Measurements from ENCODE around the gene SASH3.
"Not testable (repeated sequence)": the region's sequence is repeated elsewhere in the genome, so short reads cannot be mapped to it uniquely, and the experiment has no call there.

The SASH3 gene

DNA sequence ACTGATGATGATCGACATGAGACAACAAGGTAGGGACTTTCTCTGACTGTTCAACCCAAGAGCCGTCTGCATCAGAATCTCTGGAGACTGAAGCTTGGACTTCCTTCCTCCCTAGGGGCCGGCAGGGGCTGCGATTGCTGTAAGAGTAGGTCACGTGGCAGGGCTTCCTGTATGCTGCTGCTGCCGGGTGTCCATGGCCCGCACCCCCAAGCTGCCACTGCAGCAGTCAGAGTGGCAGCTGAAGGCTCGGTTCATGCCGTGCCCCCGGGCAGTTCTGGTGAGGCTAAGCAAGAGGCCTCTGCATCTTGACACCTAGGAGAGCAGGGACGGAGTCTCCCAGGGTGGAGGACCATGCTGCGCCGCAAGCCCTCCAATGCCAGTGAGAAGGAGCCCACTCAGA, at the start of gene SASH3:
TSS of gene SASH3 (plus strand) at position 203 of the 400 bp plus-strand sequence. CDS start at position 352, 149 bp downstream.
- no peak for DNase-seq

DNA sequence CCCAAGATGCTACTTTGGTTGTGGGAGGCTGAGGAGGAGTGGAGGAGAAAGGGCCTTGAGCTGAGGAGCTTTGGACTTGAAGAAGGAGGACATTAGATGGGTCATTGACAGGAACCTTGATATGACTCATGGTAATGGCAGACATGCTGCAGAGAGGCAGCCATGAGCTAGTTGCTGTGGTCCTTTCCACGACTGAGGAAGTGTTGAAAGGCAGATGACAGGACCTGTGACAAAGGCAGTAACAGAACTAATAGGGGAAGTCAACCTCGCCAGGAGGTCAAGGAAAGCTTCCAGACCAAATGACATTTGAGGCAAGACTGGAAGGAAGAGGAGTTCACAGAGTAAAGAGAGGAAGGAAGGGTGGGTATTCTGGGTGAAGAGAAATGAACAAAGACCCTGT, 48.5 kb upstream of the SASH3 start:
- no peak for DNase-seq

DNA sequence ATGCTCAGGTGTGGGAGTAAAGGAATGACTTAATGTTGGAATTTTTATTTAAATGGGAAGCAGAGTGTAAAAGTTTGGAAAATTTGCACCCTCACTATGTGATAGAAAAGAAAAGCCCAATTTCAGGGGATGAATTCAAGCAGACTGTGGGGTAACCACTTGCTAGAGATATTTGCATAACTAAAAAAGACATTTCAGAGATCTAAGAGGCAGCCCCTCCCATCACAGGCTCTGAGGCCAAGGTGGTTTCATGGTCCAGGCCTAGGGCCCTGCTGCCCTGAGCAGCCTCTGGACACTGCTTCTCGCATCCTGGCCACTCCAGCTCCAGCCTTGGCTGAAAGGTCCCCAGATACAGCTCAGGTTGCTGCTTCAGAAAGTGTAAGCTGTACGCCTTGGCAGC, 46.9 kb upstream of the SASH3 start:
- DNase-seq: no peak

DNA sequence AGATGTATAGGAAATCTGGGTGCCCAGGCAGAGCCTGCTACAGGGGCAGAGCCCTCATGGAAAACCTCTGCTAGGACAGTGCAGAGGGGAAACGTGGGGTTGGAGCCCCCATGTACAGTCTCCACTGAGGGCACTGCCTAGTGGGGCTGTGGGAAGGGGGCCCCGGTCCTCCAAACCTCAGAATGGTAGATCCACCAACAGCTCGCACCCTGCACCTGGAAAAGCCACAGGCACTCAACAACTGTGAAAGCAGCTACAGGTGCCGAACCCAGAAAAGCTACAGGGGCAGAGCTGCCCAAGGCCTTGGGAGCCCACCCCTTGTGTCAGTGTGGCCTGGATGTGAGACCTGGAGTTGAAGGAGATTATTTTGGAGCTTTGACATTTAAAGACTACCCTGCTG, 46.4 kb upstream of the SASH3 start:
- DNase-seq: no peak

DNA sequence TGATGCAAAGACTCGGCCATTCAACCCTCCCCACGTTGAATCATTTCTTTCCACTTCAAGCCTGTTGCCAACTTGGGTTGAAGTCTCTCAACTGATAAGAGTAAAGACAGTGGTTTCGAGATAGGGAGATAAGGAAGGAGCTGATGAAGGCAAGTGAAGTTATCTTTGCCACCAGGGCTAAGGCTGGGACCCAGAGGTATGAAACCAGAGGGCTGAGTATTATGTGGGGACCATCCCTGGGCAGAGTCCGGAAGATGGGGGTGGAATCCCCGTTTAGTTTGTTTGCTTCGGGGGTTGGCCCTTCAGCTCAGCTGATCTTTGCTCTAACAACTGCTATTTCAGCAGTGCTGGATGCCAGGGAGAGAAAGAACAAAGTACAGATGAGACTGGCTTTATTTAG, 43.3 kb upstream of the SASH3 start:
- no peak for DNase-seq

DNA sequence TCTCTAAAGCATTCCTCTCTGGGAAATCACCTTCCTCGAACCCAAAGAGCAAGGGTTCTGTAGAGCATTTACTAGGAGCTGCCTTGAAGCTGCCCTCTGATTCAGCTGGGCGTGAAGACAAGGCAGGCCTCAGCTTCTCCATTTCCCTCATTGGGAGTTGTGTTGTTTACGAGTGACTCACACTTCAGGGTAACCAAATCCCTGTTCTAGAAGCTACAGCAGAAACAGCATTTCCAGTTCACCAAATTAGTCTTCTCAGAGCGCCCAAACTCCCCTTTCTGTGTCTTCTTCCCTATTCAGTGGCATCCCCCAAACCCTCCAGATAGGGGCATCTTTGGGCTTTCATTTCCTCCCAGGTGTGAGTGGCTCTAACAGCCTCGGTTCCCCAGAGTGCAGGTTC, 41.8 kb upstream of the SASH3 start:
- DNase-seq: no peak

DNA sequence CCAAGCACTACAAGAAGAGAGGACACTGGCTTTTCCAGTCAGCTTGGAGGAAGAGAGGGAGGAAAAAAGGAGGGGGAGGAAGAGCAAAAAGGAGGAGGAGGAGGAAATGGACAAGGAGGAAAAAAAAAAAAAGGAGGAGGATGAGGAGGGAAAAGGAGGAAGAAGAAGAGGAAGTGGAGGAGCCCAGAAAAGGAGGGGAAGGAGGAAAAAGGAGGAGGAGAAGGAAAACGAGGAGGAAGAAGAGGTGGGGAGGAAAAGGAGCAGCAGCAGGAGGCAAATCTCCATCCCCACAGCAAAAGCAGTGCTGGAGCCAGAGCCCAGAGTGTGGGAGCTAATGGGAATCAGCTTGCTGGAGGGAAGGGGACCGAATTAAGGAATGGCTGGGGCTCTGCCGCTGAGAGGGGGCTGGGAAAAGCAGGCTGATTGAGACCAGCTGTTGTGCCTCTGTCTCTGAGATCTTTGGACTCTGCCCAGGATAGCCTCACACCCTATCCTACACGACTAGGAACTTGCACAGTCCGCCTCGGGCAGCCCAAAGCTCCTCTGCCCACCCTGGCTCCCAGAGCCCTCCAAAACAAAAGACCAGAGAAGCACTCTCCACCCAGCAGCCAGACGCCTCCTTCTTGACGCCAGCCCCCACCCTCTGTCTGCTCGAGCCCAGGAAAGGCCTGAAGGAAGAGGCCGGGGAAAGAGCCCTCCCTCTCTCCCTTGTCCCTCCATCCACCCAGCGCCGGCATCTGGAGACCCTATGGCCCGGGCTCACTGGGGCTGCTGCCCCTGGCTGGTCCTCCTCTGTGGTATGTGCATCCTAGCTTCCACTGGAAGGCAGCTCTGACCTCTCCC, 41.1 kb upstream of the SASH3 start, which contains the start of gene XPNPEP2:
TSS of gene XPNPEP2 (plus strand) at position 514 of the 843 bp plus-strand sequence. CDS start at position 749, 235 bp downstream.
- no peak for DNase-seq

DNA sequence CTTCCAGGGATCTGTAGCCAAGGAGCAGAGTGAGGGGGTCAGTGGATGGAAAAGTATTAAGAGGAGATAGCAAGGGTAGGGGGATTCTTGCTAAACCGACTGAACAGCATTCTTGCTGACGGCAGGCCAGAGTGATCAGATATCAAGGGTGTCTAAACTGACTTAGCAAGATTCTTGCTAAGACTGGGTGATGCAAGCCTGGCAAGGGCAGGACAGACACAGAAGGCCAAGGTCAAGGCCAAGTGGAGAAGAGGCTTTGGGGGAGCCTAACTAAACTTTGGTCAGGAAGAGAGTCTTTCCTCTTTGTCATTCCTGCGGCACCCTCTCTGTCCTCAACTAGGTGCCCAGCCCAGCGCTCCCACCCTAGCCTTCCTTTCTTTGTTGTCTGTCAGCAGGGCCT, 40.2 kb upstream of the SASH3 start:
- DNase-seq: no peak

DNA sequence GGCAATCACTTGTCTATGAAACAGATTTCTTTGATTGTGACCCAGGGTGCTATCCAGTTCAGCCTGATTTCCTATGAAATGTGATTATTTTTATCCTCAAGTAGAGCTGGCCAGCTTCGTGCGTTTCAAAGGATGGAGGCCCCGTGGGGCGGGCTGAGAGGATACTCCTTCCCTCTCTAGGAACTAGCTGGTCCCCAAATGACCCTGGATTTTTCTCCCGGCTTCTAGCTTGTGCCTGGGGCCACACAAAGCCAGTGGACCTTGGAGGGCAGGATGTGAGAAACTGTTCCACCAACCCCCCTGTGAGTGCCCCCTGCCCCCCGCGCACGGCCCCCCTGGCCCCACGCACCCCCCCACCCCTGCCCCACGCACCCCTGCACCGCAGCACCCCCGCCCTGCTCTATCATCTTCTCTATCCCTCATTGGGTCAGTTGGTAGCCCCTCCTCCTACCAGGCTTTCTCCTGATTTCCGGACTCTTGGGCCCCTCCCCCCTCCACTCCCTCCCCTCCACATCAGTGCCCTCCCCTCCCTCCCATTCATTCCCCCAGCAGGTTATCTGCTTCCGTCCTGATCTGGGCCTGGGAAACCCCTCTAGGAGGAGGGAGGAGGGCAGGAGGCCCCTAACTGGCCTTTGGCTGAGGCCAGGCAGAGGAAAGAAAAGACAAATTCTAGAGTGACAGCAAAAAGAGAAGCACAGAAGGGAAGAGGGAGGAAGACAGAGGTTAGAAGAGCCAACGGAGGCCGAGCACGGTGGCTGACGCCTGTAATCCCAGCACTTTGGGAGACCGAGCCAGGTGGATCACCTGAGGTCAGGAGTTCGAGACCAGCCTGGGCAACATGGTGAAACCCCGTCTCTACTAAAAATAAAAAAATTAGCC, 37.6 kb upstream of the SASH3 start:
- no peak for DNase-seq

DNA sequence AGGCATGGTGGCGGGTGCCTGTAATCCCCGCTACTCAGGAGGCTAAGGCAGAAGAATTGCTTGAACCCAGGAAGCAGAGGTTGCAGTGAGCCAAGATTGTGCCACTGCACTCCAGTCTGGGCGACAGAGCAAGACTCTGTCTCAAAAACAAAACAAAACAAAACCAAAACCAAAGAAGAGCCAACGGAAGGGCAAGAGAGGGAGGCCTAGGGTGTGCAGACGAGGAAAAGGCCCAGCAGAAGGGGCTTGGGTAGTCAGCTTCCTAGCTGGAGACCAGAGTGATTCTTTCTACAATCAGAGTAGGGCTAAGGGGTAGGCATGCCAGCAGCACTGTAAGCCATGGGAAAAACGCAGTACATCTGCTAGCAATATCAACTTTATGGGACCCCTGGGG, 37.0 kb upstream of the SASH3 start:
- DNase-seq: not testable (repeated sequence)

DNA sequence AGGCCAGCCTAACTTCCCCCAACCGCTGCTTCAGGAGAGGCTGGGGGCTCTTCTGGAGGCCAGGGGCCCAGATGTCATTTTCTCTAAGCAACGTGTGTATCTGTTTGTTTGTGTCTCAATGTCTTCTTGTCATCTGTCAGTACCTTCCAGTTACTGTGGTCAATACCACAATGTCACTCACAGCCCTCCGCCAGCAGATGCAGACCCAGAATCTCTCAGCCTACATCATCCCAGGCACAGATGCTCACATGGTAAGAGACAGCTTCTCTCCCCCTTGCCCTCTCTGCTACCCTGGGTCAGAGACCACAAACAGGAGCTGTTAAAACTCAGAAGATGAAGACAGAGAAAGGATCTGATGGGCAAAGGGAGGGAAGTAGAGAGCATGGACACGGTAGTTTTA, 35.9 kb upstream of the SASH3 start:
- no peak for DNase-seq

DNA sequence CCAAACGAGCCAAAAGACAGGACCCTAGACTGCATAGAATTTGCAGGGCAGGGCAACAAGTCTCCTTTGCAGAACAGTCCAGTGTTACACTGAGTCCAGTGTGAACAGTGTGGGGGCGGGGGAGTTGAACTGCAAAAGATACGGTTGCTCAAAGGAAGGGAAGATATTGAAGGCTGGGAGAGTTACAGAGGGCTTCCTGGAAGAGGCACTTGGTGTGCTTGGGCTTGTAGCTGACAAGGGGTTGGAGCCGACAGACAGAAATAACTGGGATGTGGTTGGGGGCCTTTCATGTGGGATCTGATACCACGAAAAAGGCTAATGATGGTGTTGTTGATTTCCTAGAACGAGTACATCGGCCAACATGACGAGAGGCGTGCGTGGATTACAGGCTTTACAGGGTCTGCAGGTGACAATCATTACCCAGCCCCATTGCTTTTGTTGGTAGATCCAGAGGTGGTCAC, 34.9 kb upstream of the SASH3 start:
- no peak for DNase-seq

DNA sequence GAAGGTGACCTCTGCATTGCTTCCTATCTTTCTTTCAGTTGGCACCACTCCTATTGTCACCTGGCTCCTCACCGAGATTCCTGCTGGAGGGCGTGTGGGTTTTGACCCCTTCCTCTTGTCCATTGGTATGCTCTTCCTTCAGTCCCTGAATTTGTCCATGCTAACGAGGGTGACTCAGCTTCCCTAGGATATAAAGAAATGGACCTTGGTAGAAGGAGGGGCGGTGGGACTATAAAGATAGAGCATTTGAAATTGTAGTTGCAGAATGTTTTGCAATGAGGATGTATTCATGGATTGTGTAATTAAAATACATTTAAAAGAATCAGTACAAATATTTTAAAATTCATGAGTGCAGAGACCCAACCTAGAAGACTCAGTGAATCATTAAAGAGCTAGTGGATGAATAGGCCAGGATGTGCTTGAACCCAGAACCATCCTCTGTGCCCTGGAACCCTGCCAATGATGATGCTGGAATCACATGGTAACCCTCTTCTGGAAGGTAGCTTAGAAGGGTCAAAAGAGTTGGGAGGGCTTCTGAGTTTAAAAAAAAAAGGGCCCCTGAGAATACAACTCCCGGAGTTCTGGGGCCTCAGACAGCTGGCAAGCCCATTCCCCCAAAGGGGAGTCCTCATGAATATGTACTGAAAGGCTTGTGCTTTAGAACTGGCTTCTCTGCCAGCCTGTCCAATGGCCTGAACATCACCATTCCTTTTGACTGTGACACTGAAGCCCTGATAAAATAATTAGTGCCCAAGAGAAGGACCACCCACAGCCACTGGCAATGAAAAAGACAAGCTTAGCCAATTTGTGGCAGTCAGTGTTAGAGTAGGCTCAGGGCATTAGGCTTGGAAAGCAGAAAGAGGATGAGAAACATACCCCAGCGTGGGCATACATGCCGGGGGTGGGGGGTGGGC, 32.9 kb upstream of the SASH3 start:
- DNase-seq: no peak

DNA sequence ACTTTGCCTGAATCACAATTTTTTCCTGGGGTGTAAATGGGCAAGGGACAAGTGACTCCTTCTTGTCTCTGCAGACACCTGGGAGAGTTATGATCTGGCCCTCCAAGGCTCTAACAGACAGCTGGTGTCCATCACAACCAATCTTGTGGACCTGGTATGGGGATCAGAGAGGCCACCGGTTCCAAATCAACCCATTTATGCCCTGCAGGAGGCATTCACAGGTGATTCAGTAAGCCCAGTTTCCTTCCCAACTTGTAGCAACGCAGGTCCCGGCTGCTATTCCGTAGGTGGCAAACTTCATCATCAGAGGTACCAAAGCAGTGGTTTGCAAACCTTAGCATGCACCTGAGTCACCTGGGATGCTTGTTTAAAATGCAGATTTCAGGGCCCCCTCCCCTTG, 32.2 kb upstream of the SASH3 start:
- DNase-seq: no peak

DNA sequence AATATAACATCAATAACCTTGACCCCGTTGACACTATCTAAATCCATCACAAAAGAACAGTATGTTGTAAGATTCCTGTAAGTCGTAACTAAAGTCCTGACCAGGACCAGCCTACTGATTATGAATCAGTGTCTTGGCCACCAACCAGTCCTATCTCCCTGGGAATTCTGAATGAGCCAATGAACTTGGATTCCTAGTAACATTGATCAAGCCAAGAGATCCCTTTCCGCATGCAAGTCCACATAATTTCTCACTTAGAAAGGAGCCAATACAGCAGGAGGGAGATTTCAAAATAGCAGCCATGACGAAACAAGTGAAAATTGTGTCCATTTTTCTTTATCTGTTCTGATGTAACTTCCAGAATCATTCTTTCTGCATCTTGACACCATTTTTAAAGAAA, 31.4 kb upstream of the SASH3 start:
- DNase-seq: no peak

DNA sequence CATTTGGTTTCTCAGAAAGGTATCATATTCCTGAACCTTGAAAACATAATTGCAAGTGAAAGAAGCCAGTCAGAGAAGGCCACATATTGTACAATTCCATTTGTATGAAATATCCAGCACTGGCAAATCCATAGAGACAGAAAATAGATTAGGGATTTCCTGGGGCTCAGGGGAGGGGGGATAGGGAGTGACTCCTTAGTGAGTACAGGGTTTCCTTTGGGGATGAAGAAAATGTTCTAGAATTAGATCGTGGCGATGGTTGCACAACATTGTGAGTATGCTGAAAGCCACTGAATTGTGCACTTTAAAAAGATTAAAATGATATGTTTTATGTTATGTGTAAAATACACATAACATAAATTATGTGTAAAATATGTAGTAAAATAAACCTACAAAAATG, 30.7 kb upstream of the SASH3 start:
- no peak for DNase-seq

DNA sequence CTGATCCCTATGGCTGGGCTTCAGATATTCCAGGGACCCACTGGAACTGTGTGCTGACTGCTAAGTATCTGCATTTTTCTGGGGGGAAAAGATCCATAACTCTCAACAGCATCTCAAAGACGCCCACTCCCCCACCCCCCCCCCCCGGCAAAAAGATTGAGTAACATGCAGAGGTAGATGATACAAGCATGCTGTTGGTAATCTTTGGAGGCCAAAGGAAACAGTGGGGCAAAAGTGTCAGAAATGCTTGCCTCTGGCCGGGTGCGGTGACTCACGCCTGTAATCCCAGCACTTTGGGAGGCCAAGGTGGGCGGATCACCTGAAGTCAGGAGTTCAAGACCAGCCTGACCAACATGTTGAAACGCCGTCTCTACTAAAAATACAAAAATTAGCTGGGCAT, 28.8 kb upstream of the SASH3 start:
- DNase-seq: no peak

DNA sequence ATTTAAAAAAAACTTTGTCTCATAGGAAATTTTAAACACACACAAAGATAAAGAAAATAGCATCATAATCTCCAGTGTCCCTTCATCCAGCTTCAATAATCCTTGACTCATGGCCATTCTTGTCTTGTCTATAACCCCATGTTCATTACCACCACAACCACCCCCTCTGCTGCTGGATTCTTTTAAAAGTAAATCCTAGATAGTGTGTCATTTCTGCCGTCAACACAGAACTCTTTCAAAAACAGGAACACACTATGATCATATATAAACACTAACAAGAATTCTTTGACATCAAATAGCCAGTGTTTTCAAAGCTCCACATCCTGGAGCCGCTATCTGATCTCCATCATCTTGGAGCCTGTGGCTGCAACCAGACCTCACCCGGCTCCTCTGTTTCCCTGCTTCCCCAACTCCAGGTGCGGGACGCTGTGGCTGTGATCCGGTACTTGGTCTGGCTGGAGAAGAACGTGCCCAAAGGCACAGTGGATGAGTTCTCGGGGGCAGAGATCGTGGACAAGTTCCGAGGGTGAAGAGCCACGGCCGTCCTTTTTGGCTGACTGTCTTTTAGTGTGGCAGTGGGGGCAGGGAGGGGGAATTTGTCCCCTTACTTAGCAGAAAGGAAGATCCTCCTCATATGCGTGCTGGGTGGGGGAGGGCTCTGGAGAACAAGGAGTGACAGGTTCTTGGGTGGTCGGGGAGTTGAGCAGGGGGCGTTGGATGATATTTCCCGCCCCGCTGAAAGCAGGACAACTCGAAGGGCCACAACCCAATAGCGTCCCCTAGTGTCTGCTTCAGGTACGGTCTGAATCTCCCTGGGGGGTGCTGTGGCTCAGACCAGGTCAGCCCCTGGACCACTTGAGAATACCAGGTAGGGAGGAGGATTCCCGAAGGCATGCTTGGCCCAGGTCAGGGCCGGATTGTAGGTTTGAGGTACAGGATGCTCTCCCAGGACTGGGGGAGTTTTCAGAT, 25.4 kb upstream of the SASH3 start:
- no peak for DNase-seq

DNA sequence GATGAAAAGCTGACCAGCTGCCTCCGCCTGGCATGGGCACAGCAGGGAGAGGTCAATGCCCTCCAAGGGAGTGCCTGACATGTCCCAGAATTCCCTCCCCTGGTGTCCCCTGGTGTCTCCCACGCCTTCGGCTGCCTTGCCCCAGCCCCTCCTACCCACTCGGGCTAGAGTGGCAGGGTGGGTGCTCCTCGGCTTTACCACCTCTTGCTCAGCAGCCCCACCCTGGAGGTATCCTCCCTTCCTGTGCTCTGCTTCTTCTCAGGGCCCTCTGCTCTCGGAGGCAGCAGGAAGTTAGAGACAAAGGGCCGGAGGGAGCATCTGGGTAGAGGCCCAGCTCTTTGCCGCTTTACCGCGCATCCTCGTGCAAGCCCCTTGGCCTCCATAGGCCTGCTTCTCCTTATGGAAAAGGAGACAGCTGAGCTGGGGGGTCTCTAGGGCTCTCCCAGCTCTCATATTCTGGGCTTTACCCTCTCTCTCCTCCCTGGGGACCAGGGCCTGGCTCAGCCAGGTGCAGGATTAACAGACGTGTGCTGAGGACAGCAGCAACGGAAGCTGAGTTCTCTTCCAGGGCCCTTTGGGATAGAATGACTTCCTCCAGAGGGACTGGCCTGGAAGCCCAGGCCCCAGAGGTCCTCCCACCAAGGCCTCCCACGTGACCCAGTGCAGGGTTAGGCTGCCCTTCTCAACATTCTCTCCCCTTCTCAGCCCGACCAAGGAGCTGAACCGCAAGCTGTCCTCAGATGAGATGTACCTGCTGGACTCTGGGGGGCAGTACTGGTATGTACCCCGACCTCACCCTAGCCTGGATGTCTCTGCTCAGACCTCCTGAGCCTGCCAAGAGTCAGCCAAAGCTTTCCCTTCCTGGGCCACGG, 23.7 kb upstream of the SASH3 start:
- DNase-seq: peak in 1 of 2 experiments; percentile 11

DNA sequence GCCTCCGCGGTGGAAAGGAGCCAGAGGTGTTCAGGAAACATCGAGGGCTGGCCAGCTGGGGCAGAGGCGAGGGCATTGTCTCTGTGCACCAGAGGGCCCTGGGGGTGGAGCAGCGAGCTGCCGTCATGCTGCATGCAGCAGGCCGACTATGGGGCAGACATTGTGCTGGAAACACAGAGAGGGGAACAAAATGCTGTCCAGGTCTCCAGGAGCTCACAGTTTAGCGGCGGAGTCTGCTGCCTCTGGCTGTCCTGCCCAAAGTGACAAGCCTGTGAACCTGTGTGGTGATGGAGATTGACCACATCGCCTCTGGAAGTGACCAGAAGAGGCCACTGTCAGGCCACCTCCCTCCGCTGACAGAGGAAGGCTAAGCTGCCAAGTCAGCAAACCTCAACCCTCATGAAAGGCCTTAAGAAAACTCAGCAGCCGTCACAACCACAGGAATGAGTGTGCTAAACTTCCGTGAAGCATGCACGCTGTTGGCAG, 20.1 kb upstream of the SASH3 start:
- no peak for DNase-seq
